CD4-positive, alpha-beta T cell treated with Interleukin-6 at 100 ng/mL for 8 hours (primary cell): ENCODE results near the gene ZNF175.
"Not testable (repeated sequence)": the region's sequence is repeated elsewhere in the genome, so short reads cannot be mapped to it uniquely, and the experiment has no call there.

Experiments used
- DNase-seq: peaks from one replicate; pipeline ENCODE4 v3.0.0-alpha.2; 2020; ENCODE audit warnings: mixed read lengths, low spot score

The ZNF175 gene

DNA sequence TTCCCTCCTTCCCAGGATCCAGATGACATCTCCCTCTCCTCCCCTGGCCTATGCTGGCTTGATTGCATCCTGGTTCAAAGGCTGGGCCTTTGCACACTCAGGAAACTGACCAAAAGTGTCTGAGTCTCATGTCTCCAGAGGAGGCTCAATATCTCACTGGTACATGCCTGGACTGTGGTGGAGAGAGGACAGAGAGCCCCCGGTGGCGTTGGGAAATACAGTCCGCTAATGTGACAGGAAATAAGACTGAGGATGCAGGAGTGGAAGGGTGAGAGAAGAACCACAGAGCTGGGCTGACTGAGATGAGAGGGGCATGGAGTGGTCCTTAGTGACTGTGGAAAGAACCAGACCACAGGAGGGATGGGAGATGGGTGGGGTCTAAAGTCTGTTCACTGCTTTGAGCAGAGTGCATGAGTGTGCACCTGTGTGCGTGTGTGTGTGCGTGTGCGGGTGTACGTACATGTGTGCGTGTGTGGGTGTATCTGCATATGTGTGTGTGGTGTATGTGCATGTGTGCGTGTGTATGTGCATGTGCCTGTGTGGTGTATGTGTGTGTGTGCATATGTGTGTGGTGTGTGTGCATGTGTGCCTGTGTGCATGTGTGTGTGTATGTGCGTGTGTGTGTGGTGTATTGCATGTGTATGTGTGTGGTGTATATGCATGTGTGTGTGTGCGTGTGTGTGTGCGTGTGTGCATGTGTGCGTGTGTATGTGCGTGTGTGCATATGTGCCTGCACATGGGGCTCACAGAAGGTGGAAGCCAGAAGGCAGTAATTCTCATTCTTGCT, 57.3 kb downstream of the ZNF175 start:
- no peak for DNase-seq

DNA sequence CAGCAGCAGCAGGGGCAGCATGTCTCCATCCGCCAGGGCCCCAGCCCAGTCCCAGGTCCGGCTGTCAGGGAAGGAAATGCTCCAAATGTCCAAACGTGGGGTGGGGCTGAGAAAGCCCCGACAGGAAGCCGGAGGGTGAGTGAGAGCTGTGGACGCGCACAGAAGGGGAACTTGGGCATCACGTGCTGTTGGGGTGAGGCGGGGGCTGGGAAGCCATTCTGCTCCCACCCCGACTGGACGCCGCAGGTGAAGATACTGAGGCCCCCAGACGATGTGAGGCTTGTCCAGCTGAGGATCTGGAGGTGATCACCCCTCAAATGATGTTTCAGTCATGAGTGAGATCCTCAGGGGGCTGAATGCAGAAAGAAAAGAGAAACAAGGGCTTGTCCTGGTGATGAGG, 59.2 kb downstream of the ZNF175 start, which contains the start of gene SIGLEC5:
SIGLEC5 (minus strand) TSS at position 87 of the 400 bp plus-strand sequence; CDS start at position 21, 66 bp downstream.
- not testable (repeated sequence) for DNase-seq

DNA sequence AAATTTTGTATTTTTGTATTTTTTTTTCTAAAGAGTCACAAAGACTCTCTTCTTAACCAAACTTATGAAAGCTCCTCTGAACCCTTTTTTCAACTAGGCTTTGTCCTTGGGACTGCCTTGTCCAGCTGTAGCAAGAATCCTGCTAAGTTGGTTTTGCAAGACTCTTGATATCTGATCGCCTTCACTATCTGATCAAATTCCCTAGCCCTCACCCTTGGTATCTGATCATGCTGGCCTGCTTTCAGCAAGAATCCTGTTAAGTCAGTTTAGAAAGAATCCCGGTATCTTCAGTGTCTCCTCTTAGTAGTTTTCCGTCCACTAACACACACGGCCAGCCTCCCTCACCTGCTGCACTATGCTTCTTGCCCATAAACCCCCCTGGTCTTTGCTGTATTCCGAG, 61.0 kb downstream of the ZNF175 start:
- DNase-seq = no peak

DNA sequence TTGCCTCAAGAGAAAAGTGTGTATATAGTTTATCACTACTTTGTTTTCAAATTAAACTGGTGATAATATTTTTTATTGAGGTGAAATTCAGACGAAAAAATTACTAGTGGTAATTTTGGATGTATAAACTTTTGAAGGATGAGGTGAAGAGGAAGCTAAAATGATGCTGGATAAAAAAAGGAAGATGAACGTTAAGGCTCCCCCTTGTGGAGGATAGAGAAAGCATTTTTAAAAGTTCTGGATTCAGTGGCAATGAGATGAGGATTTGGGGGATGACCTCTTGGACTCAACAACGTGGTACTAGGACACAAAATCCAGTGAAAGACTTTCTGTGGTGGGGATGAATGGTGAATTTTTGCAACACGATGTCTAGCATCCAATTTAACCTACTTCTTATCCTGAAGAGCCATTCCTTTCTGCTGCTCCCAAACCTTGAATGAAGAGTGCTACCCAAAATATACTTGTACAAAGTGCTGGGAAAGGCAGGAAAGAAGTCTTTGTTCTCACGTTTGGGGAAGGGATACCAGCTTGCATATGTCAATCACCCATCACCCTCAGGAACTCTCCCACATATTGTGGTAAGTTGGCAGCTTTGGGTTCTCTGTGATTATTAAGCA, 66.4 kb downstream of the ZNF175 start:
- no peak for DNase-seq

DNA sequence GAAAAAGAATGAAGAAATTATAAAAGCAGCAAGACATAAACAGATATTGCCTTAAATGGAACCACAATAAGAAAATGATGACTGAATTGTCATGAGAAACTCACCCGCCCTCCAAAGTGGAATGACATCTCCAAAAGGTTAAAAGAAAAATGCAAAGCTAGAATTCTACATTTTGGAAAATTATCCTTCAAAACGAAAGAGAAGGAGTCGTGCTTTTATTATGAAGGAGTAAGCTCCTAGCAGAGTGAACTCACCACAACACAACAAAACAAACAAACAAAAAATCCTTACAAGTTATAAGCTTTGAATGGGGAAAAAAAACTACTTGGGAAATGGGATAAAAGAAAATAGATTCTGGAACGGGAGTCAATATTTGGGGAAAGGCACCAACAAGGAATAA, 68.8 kb downstream of the ZNF175 start:
- DNase-seq = no peak

DNA sequence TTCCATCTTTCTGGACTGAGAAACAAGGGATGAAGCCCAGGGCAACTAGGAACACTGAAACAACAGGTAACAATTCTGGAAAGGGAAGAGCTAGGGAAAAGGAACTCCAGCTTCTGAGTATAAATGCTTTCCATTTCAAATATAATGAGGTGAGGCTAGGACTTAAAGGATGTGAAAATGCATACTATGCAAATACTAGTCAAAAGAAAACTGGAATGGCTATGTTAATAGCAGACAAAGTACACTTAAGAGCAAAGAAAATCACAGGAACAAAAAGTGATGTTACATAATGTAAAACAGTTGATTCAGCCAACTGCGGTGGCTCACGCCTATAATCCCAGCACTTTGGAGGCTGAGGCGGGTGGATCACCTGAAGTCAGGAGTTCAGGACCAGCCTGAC, 69.3 kb downstream of the ZNF175 start:
- no peak for DNase-seq

DNA sequence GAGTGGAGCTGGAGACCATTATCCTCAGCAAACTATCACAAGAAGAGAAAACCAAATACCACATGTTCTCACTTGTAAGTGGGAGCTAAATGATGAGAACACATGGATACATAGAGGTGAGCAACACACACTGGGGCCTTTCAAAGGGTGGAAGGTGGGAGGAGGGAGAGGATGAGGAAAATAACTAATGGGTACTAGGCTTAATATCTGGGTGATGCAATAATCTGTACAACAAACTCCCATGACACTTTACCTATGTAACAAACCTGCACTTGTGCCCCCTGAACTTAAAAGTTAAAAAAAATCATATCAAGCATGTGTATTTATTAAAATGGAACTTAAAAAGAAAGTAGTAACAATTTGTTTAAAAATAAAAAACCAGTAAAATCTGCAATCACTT, 70.6 kb downstream of the ZNF175 start:
- DNase-seq = no peak
